Measurements from ENCODE around the gene PROCA1. TPM values are rescaled to one million over a fixed set of nuclear protein-coding genes. Genes with fewer than 3 reads are reported as not detected.

Gene PROCA1
- polyA plus RNA-seq, 1 of the 3 experiments (the other 2 are of a cell fraction): 7.1 TPM

DNA sequence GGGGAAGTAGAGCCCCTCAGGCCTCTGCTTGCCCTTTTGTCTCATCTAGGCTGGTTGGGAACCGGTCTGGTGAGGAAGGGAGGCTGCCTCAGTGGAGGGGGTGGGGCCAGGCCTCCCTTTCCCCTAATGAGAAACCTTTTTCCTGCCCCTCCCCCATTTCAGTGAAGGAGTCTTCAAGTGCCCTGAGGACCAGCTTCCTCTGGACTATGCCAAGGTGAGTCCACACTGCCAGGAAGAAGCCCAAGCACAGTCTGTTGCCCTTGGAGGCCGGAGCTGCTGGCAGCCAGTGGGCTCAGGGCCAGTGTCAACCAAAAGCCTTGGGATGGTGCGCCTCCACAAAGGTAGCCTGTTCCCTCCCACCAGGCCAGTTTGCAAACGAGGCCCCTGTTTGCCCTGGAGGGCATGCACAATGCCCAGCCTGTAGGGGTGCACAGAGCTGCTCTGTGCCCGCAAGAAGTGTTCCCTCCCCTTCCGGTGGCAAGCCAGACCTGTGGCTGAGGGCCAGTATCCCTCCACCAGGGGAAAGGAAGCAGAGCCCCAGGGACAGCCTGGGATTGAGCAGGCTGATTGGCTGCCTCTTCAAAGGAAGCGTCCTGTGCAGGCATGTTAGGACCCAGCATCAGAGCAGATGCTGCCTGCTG is 35.5 kb upstream of the PROCA1 start:
- H3K27ac ChIP-seq (ENCODE audit: low read depth in 2 of 2, low read length in 1 of 2): peak overlapping the region; percentile 22 to 98; a peak in 3 of 4 replicates
- TF ChIP-seq, protein P1, sequence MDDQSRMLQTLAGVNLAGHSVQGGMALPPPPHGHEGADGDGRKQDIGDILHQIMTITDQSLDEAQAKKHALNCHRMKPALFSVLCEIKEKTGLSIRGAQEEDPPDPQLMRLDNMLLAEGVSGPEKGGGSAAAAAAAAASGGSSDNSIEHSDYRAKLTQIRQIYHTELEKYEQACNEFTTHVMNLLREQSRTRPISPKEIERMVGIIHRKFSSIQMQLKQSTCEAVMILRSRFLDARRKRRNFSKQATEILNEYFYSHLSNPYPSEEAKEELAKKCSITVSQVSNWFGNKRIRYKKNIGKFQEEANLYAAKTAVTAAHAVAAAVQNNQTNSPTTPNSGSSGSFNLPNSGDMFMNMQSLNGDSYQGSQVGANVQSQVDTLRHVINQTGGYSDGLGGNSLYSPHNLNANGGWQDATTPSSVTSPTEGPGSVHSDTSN (IDR thresholded peaks at IDR 0.05): no peak
- TF ChIP-seq SIN3A (IDR thresholded peaks at IDR 0.05; ENCODE audit: borderline replicate concordance, low read depth, low read length): no peak
- no peak for TF ChIP-seq TCF12 (IDR thresholded peaks at IDR 0.05)
- no peak for TF ChIP-seq RXRA (IDR thresholded peaks at IDR 0.05; ENCODE audit: borderline replicate concordance, low read depth)
- TF ChIP-seq FOSL2 (IDR thresholded peaks at IDR 0.05; ENCODE audit: borderline replicate concordance, low read depth): no peak
- no peak for TF ChIP-seq NRF1 (IDR thresholded peaks at IDR 0.05; ENCODE audit: low read depth, low read length)
- TF ChIP-seq RAD21 (IDR thresholded peaks at IDR 0.05; ENCODE audit: low read length): no peak
- TF ChIP-seq MXI1 (IDR thresholded peaks at IDR 0.05; ENCODE audit: low read depth, low read length): no peak
- TF ChIP-seq POLR2AphosphoS5 (IDR thresholded peaks at IDR 0.05; ENCODE audit: low read depth, low read length): no peak
- TF ChIP-seq, protein P2, sequence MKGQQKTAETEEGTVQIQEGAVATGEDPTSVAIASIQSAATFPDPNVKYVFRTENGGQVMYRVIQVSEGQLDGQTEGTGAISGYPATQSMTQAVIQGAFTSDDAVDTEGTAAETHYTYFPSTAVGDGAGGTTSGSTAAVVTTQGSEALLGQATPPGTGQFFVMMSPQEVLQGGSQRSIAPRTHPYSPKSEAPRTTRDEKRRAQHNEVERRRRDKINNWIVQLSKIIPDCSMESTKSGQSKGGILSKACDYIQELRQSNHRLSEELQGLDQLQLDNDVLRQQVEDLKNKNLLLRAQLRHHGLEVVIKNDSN (IDR thresholded peaks at IDR 0.05; ENCODE audit: borderline replicate concordance, low read depth): no peak
- TF ChIP-seq FOXM1 (IDR thresholded peaks at IDR 0.05; ENCODE audit: low read depth): no peak
- TF ChIP-seq NFIC (IDR thresholded peaks at IDR 0.05; ENCODE audit: borderline replicate concordance): no peak
- TF ChIP-seq, protein P3, sequence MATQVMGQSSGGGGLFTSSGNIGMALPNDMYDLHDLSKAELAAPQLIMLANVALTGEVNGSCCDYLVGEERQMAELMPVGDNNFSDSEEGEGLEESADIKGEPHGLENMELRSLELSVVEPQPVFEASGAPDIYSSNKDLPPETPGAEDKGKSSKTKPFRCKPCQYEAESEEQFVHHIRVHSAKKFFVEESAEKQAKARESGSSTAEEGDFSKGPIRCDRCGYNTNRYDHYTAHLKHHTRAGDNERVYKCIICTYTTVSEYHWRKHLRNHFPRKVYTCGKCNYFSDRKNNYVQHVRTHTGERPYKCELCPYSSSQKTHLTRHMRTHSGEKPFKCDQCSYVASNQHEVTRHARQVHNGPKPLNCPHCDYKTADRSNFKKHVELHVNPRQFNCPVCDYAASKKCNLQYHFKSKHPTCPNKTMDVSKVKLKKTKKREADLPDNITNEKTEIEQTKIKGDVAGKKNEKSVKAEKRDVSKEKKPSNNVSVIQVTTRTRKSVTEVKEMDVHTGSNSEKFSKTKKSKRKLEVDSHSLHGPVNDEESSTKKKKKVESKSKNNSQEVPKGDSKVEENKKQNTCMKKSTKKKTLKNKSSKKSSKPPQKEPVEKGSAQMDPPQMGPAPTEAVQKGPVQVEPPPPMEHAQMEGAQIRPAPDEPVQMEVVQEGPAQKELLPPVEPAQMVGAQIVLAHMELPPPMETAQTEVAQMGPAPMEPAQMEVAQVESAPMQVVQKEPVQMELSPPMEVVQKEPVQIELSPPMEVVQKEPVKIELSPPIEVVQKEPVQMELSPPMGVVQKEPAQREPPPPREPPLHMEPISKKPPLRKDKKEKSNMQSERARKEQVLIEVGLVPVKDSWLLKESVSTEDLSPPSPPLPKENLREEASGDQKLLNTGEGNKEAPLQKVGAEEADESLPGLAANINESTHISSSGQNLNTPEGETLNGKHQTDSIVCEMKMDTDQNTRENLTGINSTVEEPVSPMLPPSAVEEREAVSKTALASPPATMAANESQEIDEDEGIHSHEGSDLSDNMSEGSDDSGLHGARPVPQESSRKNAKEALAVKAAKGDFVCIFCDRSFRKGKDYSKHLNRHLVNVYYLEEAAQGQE (IDR thresholded peaks at IDR 0.05; ENCODE audit: low read depth, low read length): no peak
- TF ChIP-seq, protein P4, sequence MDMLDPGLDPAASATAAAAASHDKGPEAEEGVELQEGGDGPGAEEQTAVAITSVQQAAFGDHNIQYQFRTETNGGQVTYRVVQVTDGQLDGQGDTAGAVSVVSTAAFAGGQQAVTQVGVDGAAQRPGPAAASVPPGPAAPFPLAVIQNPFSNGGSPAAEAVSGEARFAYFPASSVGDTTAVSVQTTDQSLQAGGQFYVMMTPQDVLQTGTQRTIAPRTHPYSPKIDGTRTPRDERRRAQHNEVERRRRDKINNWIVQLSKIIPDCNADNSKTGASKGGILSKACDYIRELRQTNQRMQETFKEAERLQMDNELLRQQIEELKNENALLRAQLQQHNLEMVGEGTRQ (IDR thresholded peaks at IDR 0.05; ENCODE audit: borderline replicate concordance, low read depth, low read length): no peak
- no peak for TF ChIP-seq TAF1 (IDR thresholded peaks at IDR 0.05; ENCODE audit: borderline replicate concordance, low read depth, low read length)
- TF ChIP-seq, protein P5, sequence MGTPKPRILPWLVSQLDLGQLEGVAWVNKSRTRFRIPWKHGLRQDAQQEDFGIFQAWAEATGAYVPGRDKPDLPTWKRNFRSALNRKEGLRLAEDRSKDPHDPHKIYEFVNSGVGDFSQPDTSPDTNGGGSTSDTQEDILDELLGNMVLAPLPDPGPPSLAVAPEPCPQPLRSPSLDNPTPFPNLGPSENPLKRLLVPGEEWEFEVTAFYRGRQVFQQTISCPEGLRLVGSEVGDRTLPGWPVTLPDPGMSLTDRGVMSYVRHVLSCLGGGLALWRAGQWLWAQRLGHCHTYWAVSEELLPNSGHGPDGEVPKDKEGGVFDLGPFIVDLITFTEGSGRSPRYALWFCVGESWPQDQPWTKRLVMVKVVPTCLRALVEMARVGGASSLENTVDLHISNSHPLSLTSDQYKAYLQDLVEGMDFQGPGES (IDR thresholded peaks at IDR 0.05; ENCODE audit: low read depth, low read length): no peak
- TF ChIP-seq YY1 (IDR thresholded peaks at IDR 0.05; ENCODE audit: low read depth): no peak
- no peak for TF ChIP-seq EP300 (IDR thresholded peaks at IDR 0.05; ENCODE audit: borderline replicate concordance in 1 of 2, low read depth in 1 of 2, low read length in 1 of 2)
- H2AFZ ChIP-seq (ENCODE audit: low read depth): no peak overlapping the region
- H3F3A ChIP-seq (replicated peaks; ENCODE audit: insufficient read depth): peaks cover 36% of the 10 kb centered on the region
- H3K4me2 ChIP-seq: peak overlapping the region; percentile 99; the same call in 1 of the 2 replicates
- peaks cover 60% of the 10 kb centered on the region for H3K79me2 ChIP-seq (ENCODE audit: insufficient read depth)
- peaks cover 29 to 38% of the 10 kb centered on the region in 2 experiments for H3K36me3 ChIP-seq (replicated peaks in 1 of 2; ENCODE audit: control insufficient read depth in 1 of 2, insufficient read depth in 2 of 2, low read length in 1 of 2)
- no peak for DNase-seq
- no peaks in the 10 kb centered on the region for H3K9me3 ChIP-seq
- H3K4me3 ChIP-seq (ENCODE audit: low read depth in 2 of 2, low read length in 1 of 2): no peak overlapping the region
- no peaks in the 10 kb centered on the region for H3K9me2 ChIP-seq
- 76% methylated on average over 4 of the region's 7 CpGs for WGBS (ENCODE audit: low lambda C conversion rate)
- H3K27me3 ChIP-seq (ENCODE audit: insufficient read depth): no peaks in the 10 kb centered on the region
- POLR2A ChIA-PET: interaction anchor here (6.5 to 6.6 kb wide), 2 partner anchors 19 to 27 kb away, joined by 45 to 90 read pairs; partner anchors contain the start of genes NEK8, RPL23A and TLCD1
- H3K9ac ChIP-seq: no peak overlapping the region
- peaks cover 28 to 36% of the 10 kb centered on the region in 2 experiments; a peak in 3 of 4 replicates for H3K4me1 ChIP-seq (ENCODE audit: control insufficient read depth in 1 of 2, insufficient read depth in 2 of 2, low read depth in 1 of 2, low read length in 1 of 2)
- H4K20me1 ChIP-seq (ENCODE audit: insufficient read depth): peaks cover 70% of the 10 kb centered on the region
- CTCF ChIA-PET: interaction anchor here (1.0 to 20.4 kb wide), 5 partner anchors 15 to 206 kb away, joined by 4 to 612 read pairs (median 6); partner anchors contain the start of genes DHRS13, NEK8, RPL23A and TLCD1
